8988T (cell line): ENCODE results near the gene ADRA2A.

Source experiments
- DNase-seq: peaks from one replicate; pipeline ENCODE4 v3.0.0; 2011

ADRA2A gene

GRCh38 chr10:111113238-111113960 is 36.6 kb downstream of the ADRA2A start:
- no peak for DNase-seq

- no peak for DNase-seq
Measured at GRCh38 chr10:111113961-111114757, 37.3 kb downstream of the ADRA2A start.

DNA sequence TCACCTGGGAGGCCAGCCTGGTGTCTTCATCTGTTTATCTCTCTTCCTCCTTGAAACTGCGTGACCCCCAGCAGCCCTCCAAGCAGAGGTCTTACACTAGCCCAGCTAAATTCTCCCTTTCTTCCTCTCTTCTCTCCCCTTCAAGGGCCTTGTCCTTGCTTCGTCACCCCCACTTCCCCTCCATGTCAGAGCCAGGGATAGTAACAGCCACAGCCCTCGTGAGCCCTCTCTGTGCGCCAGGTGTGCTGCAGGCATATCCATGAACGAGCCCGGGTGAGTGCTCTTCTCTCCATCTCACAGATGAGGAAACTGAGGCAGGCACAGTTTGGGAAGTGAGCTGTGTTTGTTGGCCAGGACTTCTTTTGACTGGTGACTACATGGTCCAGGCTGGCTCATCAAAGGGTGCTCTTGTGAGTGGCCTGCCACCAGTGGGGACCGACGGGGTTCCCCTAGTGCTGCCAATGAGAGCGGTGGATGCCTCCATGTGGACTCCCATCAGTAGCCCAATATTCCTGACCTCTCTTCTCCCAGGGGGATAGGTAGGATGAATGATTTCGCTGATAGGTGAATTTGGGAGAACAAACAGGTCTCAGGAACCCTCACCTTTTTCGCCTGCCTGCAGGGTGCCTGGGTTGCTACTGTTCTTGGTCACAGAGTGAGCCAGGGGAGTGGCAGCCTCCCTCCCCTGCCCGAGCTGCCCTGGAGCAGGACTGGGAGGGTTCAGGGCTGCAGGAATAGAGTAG is 38.1 kb downstream of the ADRA2A start:
- DNase-seq, result no peak

DNA sequence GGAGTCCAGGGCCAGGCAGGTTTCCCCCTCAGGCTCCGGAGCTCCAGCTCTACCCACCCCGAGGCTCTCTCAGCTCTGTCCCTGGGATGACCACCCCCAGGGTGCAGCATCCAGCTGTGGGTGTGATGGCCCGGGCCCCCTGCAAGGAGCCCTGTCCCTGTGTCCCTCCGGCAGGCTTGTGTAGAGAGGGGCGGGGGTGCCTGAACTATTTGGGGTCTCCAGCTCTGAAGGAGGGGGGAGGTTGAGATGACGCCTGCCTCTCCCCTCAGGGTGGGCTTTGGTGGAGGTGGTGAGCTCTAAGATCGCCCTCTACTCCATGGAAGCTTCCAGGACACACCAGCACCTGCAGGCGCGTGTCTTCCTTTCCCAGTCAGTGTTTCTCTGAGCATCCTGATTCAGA is 39.4 kb downstream of the ADRA2A start:
- DNase-seq, result no peak

DNA sequence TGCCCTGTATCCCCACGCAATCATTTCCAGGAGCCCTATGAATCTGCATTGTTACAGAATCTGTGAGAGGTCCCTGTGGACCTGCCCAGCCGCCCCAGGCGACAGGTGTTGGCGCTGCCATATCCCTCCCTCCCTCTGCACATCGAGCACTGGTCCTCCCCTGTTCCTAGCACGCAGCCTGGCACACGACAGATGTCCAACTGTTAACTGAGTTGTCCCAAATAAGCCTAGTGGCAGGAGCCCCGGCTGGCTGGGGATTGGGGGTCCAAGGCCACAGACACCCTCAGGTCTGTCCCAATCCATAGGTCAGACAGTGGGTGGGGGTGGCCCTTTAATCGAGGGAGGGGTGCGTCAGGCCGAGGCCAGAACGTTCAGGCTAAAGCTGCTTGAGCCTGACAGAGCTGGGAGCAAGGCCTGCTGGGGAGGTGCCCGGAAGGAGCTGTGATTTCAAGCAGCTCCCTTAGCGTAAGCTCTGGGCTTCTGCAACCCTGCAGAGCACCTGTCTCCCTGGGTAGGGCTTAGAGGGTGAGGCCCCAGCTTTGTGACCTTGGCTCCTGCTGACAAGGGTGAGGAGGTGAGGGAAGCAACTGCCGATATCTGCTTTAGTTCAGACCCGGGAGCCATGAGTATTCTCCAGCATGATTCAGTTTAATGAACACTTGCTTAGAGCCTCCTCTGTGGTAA is 40.1 kb downstream of the ADRA2A start:
- DNase-seq, result no peak

DNA sequence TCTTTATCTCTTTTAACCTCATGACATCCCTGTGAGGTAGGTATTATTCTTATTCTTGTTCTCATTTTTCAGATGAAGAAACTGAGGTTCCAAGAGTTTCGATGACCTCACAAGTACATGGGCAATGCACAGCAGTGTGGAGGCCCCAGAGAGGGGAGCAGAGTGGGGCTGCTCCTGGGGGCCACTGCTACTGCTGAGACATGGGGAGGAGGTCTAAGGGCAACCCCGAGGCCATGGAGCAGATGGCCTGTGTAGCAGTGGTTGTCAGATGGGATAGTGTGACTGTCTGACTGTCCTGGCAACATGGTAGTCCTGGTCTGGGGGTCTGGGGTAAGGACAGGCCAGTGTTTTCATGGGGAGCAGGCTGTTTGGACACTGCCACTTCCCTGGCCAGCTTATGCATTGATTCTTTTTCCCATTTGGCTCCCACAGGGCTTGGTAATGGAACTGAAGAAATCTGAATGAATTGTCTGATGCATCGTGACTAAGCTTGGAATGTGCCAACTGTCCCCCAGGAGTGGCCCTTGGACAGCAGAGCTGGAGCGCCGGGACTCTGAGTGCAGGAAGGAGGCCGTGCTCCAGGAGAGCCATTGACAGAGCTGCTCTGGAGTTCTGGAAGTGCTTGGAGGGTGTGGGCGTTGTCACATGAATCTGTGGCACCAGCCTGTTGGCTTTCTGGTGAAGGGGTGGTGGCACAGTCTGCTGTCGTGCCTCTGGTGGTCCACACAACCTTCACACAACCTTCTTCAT is 40.9 kb downstream of the ADRA2A start:
- no peak for DNase-seq

DNA sequence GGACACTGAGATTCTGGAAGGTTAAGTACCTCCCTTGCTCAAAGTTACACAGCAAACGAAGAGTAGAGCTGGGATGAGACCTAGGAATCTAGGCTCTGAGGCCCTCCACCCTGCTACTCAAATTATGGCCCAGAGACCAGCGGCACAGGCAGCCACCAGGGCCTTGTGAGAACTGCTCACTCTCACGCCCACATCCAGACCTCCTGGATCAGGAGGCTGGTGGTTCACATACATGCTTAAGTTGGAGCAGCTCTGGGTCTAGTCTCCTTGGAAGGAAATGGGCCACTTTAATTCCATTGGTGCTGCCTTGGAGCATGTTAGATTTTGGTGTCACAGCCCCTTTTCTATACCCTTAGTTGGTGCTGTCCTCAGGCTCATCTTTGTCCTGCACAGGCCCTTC is 41.9 kb downstream of the ADRA2A start:
- DNase-seq, result no peak

GRCh38 chr10:111119637-111120036 is 42.8 kb downstream of the ADRA2A start:
- no peak for DNase-seq

GRCh38 chr10:111122127-111122526 is 45.3 kb downstream of the ADRA2A start:
- DNase-seq, result no peak

DNA sequence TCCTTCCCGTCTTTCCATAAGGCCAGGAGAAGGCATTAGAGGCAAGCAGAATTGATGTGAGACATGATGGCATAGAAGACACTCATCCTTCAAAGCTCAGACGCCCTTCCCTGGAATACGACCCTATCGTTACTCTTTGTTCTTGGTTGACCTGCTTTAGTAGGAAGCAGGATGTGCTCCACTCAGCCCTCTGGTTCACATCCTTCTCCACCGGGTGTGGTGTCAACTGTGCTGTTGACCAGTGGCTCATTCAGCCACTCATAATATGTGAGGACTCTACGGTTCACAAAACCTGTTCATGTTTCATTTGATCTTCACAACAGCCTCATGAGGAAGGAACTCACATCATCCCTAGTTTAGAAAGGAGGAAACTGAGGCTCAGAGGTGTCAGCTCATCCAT is 47.1 kb downstream of the ADRA2A start:
- no peak for DNase-seq

DNA sequence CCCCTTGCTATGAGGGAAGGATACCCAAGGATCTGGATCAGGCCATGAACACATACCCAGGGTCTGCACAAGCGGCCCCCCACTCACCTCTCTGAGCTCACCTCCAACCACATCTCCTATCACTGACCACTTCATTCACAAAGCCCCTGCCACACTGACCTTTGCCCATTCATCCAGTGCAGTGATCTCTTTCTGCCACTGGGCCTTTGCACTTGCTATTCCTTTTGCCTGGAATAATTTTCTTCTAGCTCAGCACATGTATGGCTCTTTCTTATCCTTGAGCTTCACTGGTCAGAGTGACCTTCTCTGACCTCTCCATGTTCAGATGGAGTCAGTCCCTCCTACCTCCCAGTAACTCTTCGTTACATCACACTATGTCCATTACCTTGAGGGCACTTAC is 48.3 kb downstream of the ADRA2A start:
- DNase-seq, result no peak

- DNase-seq, result no peak
Measured at GRCh38 chr10:111126077-111126476, 49.2 kb downstream of the ADRA2A start.

DNA sequence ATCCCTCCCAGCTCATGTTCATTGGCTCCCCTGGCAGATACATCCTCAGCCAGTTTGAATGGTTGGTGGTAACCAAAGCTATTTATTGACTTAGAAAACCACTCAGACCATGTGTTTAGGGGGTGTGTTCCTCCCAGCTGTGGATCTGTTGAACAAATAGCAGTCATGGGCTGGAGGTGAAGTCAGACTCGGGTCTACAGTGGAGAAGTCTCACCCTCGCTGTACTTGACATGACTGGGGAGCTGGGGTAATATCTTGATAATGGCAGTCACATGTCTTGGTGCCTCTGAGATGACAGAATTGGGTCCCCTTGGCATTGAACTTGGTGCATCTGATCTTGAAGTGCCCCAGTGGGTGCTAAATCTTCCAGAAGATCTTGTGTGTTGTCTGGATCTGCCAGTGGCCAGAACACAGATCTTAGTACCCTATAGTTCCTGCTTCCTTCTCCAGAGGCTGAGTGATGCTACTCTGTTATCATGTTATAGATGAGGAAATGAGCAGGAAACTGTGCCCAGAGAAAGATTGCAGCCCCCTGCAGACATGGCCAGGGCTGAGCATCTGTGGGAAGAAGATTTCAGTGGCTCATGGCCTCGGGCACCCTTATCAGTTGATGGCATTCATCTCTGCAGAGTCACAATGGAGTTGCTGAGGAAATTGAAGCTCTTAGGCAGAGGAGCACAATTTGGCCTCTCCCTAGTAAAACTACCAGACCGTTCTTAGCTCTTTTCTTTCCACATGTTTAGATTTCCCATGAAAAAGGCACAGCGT is 50.4 kb downstream of the ADRA2A start:
- no peak for DNase-seq

- DNase-seq, result no peak
Measured at GRCh38 chr10:111128331-111129180, 51.7 kb downstream of the ADRA2A start.

GRCh38 chr10:111129363-111129762 is 52.5 kb downstream of the ADRA2A start:
- no peak for DNase-seq

DNA sequence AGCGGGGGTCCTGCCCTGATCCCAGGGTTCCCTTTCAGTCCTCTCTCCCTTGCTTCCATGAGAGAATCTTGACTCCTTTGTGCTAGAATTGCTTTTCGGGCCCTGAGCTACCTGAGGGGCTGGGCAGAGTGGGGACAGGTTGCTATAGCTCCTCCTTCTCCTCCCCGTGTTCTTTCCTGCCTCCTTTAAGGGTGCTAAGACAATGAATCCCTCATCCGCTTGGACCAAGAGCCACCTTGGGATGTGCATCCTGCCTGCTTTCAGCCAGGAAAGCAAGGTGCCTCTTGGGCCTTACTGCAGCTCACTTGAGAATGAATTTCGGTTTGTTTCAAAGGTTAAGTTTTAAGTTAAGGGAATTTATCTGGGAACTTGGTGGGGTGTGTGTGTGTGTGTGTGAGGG is 53.6 kb downstream of the ADRA2A start:
- no peak for DNase-seq
